Stimulated activated CD8-positive, alpha-beta memory T cell treated with anti-CD3 and anti-CD28 coated beads, Interleukin-12 subunit alpha, Interleukin-12 subunit beta, amount 100 ng/mL, for 1 hour (primary cell): ENCODE measurements around the gene RIN3.

Experiments used
- DNase-seq: peaks from one replicate; pipeline ENCODE4 v3.0.0-alpha.2; 2020; ENCODE audit warnings: low read depth

The RIN3 gene

DNA sequence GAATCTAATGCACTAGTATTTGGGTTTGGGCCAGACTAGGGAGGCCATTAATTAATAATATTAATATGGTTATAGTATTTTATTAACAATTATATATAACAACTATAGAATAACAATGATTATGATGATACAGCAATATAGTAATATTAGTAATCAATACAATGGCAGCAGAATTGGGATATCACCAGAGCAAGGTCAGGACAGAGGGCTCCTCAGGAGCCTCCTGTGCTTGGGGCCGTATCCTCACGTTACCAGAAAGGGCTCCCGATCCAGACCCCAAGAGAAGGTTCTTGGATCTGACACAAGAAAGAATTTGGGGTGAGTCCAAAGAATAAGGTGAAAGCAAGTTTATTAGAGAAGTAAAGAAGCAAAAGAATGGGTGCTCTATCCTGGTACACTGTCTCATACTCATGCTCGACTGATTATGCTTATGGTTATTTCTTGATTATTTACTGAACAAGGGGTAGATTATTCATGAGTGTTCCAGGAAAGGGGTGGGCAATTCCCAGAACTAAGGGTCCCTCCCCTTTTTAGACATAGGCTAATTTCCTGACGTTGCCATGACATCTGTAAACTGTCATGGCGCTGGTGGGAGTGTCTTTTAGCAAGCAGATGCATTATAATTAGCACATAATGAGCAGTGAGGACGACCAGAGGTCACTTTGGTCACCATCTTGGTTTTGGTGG is 61.6 kb downstream of the RIN3 start:
- DNase-seq, result no peak

DNA sequence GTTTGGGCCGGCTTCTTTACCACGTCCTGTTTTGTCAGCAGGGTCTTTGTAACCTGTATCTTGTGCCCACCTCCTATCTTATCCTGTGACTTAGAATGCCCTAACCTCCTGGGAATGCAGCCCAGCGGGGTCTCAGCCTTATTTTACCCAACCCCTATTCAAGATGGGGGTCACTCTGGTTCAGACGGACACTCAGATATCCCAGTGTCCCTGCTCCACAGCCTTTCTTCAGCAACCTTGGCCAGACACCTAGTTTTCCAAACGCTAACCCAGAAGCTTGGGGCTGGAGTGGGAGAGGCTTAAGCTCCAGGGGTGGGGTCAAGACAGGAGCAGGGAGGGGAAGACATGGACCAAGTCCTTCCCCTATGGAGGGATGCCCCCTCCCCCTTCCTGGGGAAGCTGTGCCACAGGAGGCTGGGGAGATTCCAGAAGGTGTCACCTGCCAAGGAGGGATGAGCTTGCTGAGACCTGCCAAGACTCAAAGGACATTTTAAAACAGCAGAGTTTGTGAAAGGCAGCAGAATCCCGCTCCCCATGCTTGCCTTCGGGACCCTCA is 62.2 kb downstream of the RIN3 start:
- DNase-seq, result no peak

DNA sequence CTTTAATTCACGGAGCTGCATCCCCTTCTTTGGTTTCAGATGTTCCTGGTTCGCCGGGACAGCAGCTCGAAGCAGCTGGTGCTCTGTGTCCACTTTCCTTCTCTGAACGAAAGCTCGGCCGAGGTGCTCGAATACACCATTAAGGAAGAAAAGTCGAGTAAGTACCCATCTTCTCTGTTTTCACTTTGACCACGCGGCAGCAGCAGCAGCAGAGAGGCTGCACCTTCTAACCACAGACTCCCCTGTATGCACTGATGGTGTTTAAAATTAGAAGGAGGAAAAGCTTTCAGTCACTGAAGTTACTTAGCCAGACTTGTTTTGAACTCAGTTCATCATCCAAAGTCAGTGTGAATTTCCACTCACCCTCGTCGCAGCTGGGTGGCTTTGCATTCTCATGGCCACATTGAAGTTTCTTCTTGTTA is 63.8 kb downstream of the RIN3 start:
- DNase-seq, result no peak

DNA sequence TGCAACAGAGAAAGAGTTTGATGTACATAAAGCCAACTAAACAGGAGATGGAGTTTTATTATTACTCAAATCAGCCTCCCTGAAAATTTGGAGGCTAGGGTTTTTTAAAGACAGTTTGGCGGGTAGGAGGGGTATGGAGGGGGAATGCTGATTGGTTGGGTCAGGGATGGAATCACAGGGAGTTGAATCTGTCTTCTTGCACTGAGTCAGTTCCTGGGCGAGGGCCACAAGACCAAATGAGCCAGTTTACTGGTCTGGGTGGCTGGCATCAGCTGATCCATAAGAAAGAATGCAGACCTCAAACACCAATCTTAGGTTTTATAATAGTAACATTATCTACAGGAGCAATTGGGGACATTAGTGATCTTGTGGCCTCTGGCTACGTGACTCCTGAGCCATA is 64.9 kb downstream of the RIN3 start:
- no peak for DNase-seq

DNA sequence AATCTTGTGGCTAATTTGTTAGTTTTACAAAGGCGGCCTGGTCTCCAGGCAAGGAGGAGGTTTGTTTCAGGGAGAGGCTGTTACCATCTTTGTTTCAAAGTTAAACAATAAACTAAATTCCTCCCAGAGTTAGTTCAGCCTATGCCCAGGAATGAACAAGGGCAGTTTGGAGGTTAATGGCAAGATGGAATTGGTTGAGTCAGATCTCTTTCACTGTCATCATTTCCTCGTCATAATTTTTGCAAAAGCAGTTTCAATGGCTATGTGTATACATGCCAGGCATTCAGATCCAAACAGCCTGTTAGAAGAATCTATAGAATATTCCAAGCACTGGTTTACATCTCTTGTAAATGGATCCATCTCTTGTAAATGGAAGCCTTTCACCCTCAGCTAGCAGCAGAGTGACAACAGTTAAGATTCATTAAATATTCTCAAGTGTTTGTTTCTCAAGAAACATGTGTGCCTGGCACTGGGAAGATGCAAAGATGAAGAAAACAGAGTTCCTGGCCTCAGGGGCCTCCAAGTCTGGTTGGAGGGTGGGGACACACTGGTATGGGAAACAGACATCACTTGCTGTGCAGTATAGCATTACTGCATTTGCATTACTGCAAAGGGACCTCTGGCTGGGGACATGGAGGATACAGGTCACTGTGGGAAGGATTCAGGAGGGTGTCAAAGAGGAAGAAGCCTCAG is 65.8 kb downstream of the RIN3 start:
- no peak for DNase-seq

DNA sequence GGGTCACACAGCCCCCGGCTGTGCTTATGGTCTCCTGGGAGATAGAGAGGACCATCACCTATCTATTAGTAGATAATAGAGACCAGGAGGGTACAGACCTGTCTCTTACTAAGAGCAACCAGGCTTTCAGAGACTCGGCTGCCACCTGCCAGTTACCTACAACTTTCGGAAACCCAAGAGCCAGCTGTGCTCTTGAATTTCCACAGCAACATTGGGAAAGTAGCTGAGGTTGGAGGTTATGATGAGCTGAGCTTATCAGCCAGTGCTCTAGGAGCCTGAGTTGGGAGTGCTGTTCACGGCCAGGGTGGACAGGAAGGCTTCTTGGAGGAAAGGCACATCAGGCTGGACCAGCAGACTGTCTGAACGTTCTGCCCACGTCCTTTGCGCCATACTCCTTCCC is 67.6 kb downstream of the RIN3 start:
- DNase-seq, result no peak

DNA sequence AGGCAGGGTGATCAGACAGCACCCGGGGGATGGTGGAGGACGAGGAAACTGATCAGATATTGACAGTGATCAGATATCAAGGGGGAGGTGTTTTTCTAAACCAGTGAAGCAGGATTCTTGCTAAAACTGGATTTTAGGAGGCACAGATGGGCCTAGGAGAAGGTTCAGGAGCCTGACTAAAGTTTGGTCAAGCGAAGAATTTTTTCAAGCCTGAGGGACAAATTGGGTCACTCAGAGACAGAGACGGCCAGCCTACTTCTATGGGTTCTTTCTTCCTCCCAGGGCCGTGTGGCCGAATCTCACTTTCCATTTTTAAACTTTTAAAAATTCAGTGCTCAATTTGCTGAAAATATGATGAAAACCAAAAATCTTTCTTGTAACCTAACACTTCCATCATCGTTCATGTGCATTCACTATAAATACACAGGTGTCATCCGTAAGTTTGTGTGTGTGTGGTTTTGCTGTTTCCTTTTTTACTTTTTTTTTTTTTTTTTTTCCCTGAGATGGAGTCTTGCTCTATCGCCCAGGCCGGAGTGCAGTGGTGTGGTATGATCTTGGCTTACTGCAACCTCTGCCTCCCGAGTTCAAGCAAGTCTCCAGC is 68.5 kb downstream of the RIN3 start:
- no peak for DNase-seq

DNA sequence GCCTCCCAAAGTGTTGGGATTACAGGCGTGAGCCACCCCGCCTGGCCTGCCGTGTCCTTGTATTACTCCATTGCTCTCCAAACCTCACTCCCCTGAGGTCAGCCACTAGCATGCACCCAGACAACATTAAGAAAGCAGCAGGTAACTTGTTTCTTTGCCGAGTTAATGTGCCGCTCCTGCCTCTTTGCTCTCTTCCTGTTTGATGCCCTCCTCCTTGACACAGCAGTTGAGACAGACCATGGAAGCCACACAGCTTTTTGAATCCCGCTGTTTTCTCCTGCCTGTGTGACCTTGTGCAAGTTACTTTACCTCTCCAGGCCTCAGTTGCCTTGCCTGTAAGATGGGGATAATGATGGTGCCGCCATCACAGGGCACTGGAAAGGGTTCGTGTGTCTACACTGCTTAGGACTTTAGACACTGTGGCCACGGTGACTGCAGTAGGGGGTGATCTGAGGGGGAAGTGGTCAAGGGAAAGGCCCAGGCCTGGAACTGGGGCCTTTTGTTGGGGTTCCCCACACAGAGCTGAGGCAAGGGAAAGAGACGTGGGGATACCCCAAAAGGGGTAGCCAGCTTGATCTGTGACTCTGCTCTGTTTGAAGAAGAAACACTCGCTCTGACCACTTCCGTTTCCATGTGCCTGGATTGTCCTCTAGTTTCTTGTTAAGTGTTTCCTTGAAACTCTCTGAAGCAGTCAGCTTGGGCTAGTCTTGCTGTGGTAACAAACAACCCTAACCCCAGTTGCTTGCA is 69.3 kb downstream of the RIN3 start:
- DNase-seq, result no peak

DNA sequence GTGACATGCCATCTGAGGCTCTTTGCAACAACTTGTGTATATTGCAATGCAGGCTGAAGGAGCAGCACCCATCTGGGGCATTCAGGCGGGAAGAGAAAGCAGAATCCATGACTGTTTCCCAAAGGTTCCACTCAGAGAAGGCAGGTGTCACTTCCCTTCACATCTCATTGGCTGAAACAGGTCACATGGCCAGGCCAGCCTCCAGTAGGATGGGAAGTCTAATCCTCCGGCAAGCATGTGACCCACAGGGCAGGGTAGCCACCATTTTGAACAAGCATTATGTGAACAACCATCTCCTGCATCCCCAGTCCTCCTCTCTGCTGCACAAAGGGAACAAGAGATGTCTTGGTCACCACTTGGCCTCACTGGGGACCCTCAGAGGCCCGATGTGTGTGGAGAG is 70.6 kb downstream of the RIN3 start:
- DNase-seq, result no peak

DNA sequence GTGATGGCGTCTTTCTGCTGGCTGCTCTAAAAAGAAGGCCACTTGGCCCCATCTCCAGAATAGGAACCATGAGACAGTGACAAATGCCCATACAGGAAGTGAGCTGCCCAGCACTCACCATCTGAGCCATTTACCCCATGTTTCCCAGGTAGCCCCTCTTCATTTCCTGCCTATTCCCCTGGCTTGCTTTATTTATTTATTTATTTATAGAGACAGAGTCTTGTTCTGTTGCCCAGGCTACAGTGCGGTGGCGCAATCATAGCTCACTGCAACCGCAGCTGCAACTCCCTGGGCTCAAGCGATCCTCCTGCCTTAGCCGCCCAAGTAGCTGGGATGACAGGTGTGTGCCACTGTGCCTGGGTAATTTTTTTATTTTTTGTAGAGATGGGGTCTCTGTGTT is 71.2 kb downstream of the RIN3 start:
- no peak for DNase-seq

DNA sequence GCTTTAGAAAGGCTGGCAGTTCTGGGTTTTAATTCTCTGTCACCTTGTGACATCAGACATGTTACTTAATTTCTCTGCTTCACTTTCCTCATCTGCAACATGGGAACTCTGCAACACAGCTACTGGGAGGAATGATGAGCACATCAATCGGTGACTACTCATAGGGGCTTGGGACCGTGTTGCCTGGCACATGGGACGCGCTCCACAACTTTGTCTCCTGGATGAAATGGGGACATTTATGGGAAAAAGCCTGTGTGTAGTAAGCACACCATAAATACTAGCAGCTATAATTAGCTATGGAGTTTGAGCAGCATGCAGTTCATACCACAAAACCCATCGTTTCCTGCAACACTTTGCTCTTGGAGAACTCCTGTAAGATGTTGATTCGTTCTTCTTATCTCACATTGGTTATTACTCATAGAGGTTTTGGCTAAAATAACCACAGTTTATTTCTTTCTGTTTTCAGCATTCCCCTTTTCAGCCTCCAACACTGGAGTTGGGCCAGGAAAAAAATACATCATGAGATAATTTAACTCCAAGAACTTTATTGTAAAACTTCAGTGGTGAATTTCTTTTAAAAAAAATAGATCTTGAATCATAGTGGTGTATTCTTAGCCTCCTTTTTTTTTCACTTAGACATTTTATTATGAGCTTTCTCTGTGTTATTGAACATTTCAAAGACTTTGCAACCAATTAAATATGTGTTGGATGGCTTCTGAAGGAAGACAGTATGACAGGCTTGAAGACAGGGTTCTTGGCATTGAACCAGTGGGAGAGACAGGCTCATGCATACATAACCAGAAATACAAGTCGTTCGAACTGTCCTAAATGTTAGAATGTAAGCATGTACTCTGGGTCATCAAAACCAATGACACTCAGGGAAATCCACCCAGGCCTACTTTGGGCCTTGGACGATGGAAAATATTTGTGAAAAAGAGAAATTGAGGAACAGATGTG is 72.7 kb downstream of the RIN3 start:
- DNase-seq, result no peak

DNA sequence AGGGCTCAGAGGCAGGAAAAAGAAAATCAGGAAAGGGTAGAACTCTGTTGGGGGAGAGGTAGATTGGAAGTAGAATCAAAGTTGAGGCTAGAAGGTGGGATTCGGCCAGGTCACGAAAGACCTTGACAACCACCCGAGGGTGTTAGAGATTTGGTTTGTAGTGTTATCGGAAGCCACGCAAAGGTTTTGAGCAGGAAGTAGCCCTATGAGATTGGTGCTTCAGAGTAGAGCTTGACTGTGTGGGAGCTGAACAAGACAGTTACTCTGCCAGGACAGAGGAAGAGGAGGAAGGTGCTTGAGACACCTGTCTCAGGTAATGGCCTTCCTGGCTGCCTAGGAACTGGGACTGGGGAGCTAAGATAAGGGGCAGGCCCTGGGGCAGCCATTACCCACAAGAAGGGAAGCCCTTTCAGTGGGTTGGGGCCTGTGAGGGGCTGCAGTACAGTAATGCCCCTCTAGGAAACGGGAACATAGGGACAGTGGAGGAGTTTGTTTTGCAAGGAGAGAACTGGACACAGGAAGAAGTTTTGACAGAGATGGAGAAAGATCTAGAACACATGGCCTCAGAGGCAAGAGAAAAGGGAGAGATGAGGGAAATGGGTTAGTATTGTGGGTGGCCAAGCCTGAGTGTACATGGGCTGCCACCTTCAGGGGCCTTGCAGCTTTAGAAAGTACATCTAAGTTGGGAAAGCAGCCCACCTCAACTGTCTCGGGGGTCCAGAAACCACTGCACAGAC is 73.5 kb downstream of the RIN3 start:
- DNase-seq, result no peak

DNA sequence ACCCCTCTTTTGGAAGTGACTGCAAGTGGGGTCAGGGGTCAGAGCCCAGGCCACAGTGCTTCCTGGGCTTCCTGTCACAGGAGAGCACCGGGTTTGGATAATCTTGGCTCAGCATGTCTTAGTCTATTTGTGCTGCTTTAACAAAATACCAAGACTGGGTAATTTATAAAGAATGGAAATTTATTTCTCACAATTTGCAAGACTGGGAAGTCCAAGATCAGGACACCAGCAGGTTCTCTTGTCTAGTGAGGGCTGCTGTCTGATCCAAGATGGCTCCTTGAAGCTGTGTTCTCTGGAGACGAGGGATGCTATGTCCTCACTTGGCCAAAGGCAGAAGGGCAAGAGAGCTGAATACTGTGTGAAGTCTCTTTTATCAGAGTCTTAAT is 74.1 kb downstream of the RIN3 start:
- no peak for DNase-seq

DNA sequence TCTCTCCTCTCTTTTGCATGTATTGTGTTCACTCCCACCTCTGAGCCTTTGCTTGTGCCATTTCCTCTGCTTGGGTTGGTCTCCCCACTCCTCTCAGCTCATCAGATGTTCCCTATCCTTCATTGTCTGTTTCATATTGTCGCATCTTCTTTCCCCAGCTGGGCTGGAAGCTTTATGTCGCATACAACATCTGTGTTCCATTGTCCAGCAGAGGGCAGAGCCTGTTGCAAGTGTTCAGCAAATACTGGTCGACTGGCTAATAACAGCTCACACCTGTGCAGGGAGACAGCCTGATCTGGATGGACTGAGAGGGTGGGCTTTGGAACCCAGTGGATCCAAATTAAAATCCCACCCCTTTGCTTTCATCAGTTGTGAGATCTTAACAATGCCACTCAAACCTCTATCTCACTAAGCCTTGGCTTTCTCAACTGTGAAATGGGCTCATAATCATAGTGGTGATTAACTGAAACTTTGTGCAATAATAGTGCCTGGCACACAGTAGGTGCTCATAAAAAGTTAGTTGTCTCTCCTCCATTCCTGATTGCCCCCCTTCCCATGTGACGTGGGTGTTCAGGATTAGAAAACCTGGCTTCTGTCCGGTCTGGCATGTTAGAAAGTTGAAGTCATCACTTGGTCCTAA is 75.8 kb downstream of the RIN3 start:
- no peak for DNase-seq

DNA sequence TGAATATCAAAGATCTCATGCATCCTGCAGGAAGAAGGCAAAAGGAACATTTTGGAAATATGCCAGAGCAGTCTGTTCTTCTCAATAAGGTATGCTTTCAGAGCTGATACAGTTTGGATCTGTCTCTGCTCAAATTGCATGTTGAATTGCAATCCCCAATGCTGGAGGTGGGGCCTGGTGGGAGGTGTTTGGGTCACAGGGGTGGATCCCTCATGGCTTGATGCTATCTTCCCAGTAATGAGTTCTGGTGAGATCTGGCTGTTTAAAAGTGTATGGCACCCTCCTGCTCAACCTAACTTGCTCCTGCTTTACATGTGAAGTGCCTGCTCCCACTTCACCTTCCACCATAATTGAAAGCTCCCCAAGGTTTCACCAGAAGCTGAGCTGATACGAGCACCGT is 76.6 kb downstream of the RIN3 start:
- no peak for DNase-seq

DNA sequence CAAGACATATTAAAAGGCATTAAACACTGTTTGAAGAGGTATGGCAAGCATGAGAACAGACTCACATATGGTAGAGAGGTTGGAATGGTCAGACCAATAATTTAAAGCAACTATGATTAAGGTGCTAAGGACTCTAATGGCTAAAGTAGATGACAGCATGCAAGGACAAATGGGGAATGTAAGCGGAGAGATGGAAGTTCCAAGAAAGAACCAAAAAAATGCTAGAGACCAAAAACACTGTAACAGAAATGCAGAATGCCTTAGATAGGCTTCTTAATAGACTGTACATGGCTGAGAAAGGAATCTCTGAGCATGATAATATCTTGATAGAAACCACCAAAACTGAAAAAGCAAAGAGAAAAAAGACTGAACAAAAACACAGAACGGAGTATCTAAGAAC is 77.4 kb downstream of the RIN3 start:
- DNase-seq, result no peak

DNA sequence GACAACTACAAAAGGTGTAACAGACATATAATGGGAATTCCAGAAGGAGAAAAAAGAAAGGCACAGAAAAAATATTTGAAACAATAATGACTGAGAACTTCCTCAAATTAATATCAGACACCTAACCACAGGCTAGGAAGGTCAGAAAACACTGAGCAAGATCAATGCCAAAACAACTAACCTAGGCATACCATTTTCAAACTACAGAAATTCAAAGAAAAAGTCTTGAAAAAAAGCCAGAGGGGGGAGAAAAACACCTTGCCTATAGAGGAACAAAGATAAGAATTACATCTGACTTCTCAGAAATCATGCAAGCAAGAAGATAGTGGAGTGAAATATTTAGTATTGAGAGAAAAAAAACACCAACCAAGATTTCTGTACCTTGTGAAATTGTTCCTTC is 77.8 kb downstream of the RIN3 start:
- no peak for DNase-seq

DNA sequence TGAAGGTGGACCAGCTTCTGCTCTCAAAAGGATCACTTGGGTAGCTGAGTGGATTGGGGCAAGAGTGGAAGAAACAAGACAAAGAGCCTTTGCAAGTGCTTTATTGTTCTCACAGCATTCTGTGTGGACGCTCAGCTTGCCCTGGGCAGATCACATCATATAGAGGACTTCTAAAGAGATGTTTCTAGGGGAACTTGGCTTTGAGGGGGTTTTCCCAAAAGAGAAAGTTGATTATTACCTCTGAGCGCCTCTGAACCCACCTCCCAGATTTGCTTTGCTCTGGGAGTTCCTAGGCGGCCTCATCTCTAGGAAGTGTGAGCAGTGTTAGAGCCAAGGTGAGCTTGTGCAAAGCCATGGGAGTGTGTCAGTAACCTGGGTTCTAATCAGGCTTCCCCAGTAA is 81.7 kb downstream of the RIN3 start:
- no peak for DNase-seq

DNA sequence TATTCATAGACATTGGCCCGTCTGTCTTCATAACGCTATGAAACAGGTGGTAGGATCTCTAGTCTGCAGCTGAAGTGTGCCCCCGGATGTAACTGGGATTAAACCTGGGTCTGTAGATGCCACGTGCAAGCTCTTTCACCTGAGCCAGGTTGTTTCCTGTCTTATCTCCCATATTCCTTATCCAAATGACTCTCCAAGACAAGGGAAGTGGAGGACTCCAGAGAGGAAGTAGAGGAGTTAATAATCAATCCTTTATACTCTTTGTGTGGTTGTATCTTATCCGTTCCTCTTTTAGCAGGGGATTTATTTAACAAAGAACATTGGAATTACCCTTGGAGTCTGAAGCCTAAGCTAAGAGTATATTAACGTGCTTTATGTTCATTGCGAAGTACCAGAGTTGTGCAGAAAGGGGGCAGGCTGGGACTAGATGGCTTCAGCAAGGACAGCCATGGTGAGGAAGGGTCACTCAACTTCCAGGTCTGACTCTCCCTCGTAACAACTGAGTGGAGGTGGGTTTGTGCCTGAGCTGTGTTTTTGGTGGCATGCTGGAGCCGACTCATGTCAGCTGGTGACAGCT is 82.8 kb downstream of the RIN3 start:
- no peak for DNase-seq
